Sigmoid colon (tissue), 4 donors: ENCODE data around the gene FREY1.

ENCODE experiments used
- CTCF ChIP-seq, 4 experiments: fragments of 450-650 bp in 3 of 4; fragments of 200-600 bp in 1 of 4; IDR thresholded peaks; one replicate each; pipeline ENCODE4 v1.5.1; 2016 to 2019; ENCODE audit warnings: antibody characterized with exemption in 4 of 4, mild to moderate bottlenecking in 3 of 4, moderate library complexity in 2 of 4
- POLR2A ChIP-seq, 2 donors: fragments of 450-650 bp; IDR thresholded peaks; one replicate each; pipeline ENCODE4 v1.6.1; 2016; ENCODE audit warnings: antibody characterized with exemption in 2 of 2, mild to moderate bottlenecking in 2 of 2, moderate library complexity in 2 of 2
- POLR2AphosphoS5 ChIP-seq, 4 donors: sonication (generic); formaldehyde crosslinking; IDR thresholded peaks; one replicate each; pipeline ENCODE4 v1.6.1; 2017; ENCODE audit warnings: antibody characterized with exemption in 4 of 4

GRCh38 chr11:45930951-45931570 lies 24.0 kb upstream of the FREY1 start:
- TF ChIP-seq POLR2AphosphoS5 (IDR thresholded peaks at IDR 0.05) (no peak), CTCF (IDR thresholded peaks at IDR 0.05) (no peak), POLR2A (IDR thresholded peaks at IDR 0.05) (no peak)
